ENCODE data around the gene NAV1. TPM values are rescaled to one million over a fixed set of nuclear protein-coding genes. Genes with fewer than 3 reads are reported as not detected.

The NAV1 gene
- total and polyA plus RNA-seq, 2 experiments from 2014 or later = 22.7 to 37.4 TPM

DNA sequence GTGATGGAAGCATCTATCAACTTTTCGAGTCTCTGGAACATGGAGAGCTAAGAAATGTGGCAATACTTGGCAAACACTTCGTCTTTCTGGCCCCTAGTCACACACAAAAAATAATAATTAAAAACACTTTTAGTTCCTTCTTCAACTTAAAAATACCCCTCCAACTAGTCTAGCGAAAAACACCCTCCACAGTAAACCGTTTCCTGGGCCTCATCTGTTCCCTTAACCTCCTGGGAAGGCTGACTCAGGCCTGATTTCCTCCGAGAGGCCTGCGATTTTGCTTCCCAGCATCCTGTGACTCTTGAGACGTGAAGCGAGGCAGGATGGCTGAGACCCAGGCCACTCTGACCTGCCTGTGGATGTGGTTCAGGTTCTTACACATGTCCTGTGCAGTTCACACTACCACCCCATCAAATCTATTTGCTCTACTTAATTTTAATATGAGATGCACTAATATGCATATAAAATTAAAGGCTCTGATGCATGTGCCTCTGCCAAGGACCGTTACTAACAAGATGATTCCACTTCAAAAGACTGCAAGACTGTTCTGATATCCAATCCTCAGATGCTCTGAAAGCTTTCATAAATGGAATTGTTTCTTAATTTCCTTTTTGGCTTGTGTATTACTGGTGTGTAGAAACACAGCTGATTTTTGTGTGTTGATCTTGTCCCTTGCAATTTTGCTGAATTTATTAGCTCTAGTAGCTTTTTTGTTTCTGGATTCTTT lies 3.5 kb downstream of the NAV1 start:
- Mint-ChIP-seq H3K4me1 (peaks cover 30% of the 10 kb centered on the region), H3K9me3 (no peaks in the 10 kb centered on the region), H3K4me3 (no peak overlapping the region), H3K27ac (no peak overlapping the region), H3K36me3 (ENCODE audit: low read depth) (no peaks in the 10 kb centered on the region), H3K27me3 (ENCODE audit: insufficient read depth, low read depth, poor library complexity) (peaks cover 31% of the 10 kb centered on the region)
- Histone ChIP-seq H2AFZ (no peak overlapping the region), H3K27ac (ENCODE audit: low read depth) (no peak overlapping the region), H3K79me2 (replicated peaks; ENCODE audit: insufficient read depth) (no peaks in the 10 kb centered on the region), H3K4me3 (no peak overlapping the region), H3K4me2 (no peak overlapping the region), H4K20me1 (replicated peaks; ENCODE audit: insufficient read depth) (no peaks in the 10 kb centered on the region), H3K36me3 (ENCODE audit: insufficient read depth) (no peaks in the 10 kb centered on the region), H3K9me2 (ENCODE audit: insufficient read depth) (no peaks in the 10 kb centered on the region), H3K27me3 (ENCODE audit: insufficient read depth) (peaks cover 52% of the 10 kb centered on the region), H3F3A (replicated peaks; ENCODE audit: low read depth) (peaks cover 16% of the 10 kb centered on the region), H3K4me1 (ENCODE audit: insufficient read depth) (peaks cover 22% of the 10 kb centered on the region)
- TF ChIP-seq, protein P1, sequence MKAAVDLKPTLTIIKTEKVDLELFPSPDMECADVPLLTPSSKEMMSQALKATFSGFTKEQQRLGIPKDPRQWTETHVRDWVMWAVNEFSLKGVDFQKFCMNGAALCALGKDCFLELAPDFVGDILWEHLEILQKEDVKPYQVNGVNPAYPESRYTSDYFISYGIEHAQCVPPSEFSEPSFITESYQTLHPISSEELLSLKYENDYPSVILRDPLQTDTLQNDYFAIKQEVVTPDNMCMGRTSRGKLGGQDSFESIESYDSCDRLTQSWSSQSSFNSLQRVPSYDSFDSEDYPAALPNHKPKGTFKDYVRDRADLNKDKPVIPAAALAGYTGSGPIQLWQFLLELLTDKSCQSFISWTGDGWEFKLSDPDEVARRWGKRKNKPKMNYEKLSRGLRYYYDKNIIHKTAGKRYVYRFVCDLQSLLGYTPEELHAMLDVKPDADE (IDR thresholded peaks at IDR 0.05) = no peak
- TF ChIP-seq EZH2 (IDR thresholded peaks at IDR 0.05; ENCODE audit: low read depth, unreplicated experiment) = no peak
- TF ChIP-seq, protein P2, sequence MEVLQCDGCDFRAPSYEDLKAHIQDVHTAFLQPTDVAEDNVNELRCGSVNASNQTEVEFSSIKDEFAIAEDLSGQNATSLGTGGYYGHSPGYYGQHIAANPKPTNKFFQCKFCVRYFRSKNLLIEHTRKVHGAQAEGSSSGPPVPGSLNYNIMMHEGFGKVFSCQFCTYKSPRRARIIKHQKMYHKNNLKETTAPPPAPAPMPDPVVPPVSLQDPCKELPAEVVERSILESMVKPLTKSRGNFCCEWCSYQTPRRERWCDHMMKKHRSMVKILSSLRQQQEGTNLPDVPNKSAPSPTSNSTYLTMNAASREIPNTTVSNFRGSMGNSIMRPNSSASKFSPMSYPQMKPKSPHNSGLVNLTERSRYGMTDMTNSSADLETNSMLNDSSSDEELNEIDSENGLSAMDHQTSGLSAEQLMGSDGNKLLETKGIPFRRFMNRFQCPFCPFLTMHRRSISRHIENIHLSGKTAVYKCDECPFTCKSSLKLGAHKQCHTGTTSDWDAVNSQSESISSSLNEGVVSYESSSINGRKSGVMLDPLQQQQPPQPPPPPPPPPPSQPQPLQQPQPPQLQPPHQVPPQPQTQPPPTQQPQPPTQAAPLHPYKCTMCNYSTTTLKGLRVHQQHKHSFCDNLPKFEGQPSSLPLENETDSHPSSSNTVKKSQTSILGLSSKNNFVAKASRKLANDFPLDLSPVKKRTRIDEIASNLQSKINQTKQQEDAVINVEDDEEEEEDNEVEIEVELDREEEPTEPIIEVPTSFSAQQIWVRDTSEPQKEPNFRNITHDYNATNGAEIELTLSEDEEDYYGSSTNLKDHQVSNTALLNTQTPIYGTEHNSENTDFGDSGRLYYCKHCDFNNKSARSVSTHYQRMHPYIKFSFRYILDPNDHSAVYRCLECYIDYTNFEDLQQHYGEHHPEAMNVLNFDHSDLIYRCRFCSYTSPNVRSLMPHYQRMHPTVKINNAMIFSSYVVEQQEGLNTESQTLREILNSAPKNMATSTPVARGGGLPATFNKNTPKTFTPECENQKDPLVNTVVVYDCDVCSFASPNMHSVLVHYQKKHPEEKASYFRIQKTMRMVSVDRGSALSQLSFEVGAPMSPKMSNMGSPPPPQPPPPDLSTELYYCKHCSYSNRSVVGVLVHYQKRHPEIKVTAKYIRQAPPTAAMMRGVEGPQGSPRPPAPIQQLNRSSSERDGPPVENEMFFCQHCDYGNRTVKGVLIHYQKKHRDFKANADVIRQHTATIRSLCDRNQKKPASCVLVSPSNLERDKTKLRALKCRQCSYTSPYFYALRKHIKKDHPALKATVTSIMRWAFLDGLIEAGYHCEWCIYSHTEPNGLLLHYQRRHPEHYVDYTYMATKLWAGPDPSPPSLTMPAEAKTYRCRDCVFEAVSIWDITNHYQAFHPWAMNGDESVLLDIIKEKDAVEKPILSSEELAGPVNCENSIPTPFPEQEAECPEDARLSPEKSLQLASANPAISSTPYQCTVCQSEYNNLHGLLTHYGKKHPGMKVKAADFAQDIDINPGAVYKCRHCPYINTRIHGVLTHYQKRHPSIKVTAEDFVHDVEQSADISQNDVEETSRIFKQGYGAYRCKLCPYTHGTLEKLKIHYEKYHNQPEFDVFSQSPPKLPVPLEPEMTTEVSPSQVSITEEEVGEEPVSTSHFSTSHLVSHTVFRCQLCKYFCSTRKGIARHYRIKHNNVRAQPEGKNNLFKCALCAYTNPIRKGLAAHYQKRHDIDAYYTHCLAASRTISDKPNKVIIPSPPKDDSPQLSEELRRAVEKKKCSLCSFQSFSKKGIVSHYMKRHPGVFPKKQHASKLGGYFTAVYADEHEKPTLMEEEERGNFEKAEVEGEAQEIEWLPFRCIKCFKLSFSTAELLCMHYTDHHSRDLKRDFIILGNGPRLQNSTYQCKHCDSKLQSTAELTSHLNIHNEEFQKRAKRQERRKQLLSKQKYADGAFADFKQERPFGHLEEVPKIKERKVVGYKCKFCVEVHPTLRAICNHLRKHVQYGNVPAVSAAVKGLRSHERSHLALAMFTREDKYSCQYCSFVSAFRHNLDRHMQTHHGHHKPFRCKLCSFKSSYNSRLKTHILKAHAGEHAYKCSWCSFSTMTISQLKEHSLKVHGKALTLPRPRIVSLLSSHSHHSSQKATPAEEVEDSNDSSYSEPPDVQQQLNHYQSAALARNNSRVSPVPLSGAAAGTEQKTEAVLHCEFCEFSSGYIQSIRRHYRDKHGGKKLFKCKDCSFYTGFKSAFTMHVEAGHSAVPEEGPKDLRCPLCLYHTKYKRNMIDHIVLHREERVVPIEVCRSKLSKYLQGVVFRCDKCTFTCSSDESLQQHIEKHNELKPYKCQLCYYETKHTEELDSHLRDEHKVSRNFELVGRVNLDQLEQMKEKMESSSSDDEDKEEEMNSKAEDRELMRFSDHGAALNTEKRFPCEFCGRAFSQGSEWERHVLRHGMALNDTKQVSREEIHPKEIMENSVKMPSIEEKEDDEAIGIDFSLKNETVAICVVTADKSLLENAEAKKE (CRISPR knock-in tag; IDR thresholded peaks at IDR 0.05) = no peak
- TF ChIP-seq STAT1 (IDR thresholded peaks at IDR 0.05; ENCODE audit: unreplicated experiment) = no peak
- TF ChIP-seq EZH2phosphoT487 (IDR thresholded peaks at IDR 0.05; ENCODE audit: unreplicated experiment) = no peak
- TF ChIP-seq, protein P3, sequence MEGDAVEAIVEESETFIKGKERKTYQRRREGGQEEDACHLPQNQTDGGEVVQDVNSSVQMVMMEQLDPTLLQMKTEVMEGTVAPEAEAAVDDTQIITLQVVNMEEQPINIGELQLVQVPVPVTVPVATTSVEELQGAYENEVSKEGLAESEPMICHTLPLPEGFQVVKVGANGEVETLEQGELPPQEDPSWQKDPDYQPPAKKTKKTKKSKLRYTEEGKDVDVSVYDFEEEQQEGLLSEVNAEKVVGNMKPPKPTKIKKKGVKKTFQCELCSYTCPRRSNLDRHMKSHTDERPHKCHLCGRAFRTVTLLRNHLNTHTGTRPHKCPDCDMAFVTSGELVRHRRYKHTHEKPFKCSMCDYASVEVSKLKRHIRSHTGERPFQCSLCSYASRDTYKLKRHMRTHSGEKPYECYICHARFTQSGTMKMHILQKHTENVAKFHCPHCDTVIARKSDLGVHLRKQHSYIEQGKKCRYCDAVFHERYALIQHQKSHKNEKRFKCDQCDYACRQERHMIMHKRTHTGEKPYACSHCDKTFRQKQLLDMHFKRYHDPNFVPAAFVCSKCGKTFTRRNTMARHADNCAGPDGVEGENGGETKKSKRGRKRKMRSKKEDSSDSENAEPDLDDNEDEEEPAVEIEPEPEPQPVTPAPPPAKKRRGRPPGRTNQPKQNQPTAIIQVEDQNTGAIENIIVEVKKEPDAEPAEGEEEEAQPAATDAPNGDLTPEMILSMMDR (conservative IDR thresholded peaks at IDR 0.05; ENCODE audit: low read depth in 2 of 2) = no peak
- no peak for TF ChIP-seq ZNF331 (CRISPR knock-in tag; IDR thresholded peaks at IDR 0.05; ENCODE audit: low read depth)
- TF ChIP-seq JUNB (IDR thresholded peaks at IDR 0.05; ENCODE audit: unreplicated experiment) = no peak
- TF ChIP-seq, protein P4, sequence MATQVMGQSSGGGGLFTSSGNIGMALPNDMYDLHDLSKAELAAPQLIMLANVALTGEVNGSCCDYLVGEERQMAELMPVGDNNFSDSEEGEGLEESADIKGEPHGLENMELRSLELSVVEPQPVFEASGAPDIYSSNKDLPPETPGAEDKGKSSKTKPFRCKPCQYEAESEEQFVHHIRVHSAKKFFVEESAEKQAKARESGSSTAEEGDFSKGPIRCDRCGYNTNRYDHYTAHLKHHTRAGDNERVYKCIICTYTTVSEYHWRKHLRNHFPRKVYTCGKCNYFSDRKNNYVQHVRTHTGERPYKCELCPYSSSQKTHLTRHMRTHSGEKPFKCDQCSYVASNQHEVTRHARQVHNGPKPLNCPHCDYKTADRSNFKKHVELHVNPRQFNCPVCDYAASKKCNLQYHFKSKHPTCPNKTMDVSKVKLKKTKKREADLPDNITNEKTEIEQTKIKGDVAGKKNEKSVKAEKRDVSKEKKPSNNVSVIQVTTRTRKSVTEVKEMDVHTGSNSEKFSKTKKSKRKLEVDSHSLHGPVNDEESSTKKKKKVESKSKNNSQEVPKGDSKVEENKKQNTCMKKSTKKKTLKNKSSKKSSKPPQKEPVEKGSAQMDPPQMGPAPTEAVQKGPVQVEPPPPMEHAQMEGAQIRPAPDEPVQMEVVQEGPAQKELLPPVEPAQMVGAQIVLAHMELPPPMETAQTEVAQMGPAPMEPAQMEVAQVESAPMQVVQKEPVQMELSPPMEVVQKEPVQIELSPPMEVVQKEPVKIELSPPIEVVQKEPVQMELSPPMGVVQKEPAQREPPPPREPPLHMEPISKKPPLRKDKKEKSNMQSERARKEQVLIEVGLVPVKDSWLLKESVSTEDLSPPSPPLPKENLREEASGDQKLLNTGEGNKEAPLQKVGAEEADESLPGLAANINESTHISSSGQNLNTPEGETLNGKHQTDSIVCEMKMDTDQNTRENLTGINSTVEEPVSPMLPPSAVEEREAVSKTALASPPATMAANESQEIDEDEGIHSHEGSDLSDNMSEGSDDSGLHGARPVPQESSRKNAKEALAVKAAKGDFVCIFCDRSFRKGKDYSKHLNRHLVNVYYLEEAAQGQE (IDR thresholded peaks at IDR 0.05; ENCODE audit: unreplicated experiment) = no peak
- no peak for TF ChIP-seq ZNF114 (CRISPR knock-in tag; IDR thresholded peaks at IDR 0.05)
- no peak for TF ChIP-seq NANOG (IDR thresholded peaks at IDR 0.05; ENCODE audit: borderline replicate concordance)
- ATAC-seq (no peak), DNase-seq (ENCODE audit: low spot score) (no peak)
